Uterus (tissue), 4 donors: ENCODE data around the gene ZBTB49. TPM values are rescaled to one million over a fixed set of nuclear protein-coding genes. Genes with fewer than 3 reads are reported as not detected.

Source experiments
- DNase-seq, 2 donors: peaks; one replicate each; pipeline ENCODE4 v3.0.0-alpha.2; 2019 to 2020
- H3K27ac ChIP-seq, 2 donors: fragments of 200-600 bp; sonication (generic); 1 replicate in 1 of 2; 2 replicates in 1 of 2; pipeline ENCODE4 v1.5.1; 2016 to 2018
- H3K27me3 ChIP-seq, 2 donors: fragments of 200-600 bp; sonication (generic); one replicate each; pipeline ENCODE4 v1.5.1; 2018 to 2019; ENCODE audit warnings: control low read depth in 1 of 2
- H3K36me3 ChIP-seq, 2 donors: fragments of 200-600 bp; sonication (generic); one replicate each; pipeline ENCODE4 v1.5.1; 2019; ENCODE audit warnings: control low read depth in 1 of 2
- H3K4me1 ChIP-seq, 2 donors: fragments of 200-600 bp; sonication (generic); one replicate each; pipeline ENCODE4 v1.5.1; 2018 to 2019; ENCODE audit warnings: control low read depth in 1 of 2
- H3K4me3 ChIP-seq, 2 donors: fragments of 200-600 bp; sonication (generic); 1 replicate in 1 of 2; 2 replicates in 1 of 2; pipeline ENCODE4 v1.5.1; 2018 to 2019; ENCODE audit warnings: mild to moderate bottlenecking in 1 of 2
- H3K9me3 ChIP-seq, 2 donors: fragments of 200-600 bp; sonication (generic); one replicate each; pipeline ENCODE4 v1.5.1; 2019; ENCODE audit warnings: control low read depth in 1 of 2
- POLR2A ChIP-seq, 2 donors: fragments of 450-650 bp; IDR thresholded peaks; one replicate each; pipeline ENCODE4 v1.6.1; 2016; ENCODE audit warnings: antibody characterized with exemption in 2 of 2, mild to moderate bottlenecking in 1 of 2, moderate library complexity in 1 of 2
- intact Hi-C: fragments of 100-400 bp; cut with DNase I; formaldehyde crosslinking; loops from one replicate; pipeline ENCODE4 v1.15.1; 2023; ENCODE audit warnings: low total_unique reads
- total RNA-seq, 4 donors: library from RNA; depleted of rRNA in 3 of 4; stranded (reverse); fragments of >200 nt in 3 of 4; gene quantifications; one replicate each; pipeline versions ENCODE4 v1.1.0 to v1.2.4, GENCODE V29; 2014 to 2023
- TF ChIP-seq, protein P1 (sequence below), 4 experiments: fragments of 200-600 bp in 2 of 4; fragments of 450-650 bp in 2 of 4; sonication (generic) in 2 of 4; IDR thresholded peaks; one replicate each; pipeline ENCODE4 v1.5.1; 2016 to 2019; ENCODE audit warnings: antibody characterized with exemption in 4 of 4, mild to moderate bottlenecking in 2 of 4, moderate library complexity in 1 of 4
- donor health status: DM: yes; HTN: yes; CAD: no.

ZBTB49 gene
- total RNA-seq, 4 donors from 2014 or later = 2.8 to 8.5 (median 6.6) TPM

DNA sequence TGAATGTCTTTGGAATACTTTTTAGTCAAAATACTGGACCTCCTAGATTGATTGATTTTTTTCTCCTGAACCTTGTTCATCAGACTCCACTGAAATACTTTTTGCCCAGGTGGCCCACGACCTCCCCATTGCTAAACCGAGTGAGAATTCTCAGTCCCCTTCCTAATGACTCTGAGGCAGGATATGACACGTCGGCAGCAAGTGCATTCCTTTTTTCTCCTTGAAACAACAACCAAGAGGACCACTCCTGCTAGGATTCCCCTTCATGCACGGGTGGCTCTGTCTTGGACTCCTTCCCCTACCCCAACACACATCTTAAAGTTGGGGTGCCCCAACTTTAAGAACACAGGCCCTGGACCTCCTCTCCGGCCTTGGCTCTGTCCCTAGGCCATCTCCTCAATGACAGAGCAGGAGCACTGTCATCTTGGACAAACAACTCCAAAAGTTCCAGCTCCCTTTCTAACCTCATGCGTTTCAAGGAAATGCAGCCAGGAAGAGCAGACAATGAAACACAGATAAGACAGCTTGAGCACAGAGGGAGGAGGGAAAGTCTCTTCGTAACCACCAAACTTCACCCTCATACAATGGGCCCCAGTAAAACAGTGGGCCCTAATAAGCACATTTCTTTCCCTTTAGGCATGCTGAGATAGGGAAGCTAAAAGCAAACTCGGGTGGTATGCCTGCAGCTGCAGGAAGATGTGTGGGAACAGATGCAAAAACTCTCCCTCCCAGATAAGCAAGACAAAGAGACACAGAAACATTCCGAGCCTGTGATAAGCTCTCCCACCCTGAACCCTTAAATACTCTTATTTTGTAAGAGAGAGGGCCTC, 33.9 kb downstream of the ZBTB49 start:
- intact Hi-C loops = no loop called here
- no peak for DNase-seq

DNA sequence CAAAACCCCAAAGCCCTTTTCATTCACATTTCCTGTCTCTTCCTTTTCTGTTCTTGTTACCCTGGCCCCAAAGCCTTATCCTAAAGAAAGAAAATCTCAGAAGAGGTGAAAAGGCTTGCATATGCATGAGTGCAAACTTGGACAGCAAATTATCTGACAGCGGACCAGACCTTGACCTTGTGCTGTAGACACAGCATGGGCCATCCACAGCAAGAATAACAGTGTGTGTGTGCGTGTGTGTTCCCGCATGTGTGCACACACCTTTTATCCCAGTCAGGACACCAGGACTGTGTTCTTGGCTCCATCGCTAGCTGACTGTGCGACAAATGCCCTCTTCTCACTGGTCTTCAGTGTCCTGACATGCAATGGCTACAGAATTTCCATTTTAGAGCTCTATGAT, 35.3 kb downstream of the ZBTB49 start:
- no peak for DNase-seq
- H3K4me1 ChIP-seq = no peaks in the 10 kb centered on the region
- H3K27ac ChIP-seq = no peak overlapping the region
- H3K36me3 ChIP-seq = no peaks in the 10 kb centered on the region
- no peak overlapping the region for H3K4me3 ChIP-seq
- TF ChIP-seq, protein P1, sequence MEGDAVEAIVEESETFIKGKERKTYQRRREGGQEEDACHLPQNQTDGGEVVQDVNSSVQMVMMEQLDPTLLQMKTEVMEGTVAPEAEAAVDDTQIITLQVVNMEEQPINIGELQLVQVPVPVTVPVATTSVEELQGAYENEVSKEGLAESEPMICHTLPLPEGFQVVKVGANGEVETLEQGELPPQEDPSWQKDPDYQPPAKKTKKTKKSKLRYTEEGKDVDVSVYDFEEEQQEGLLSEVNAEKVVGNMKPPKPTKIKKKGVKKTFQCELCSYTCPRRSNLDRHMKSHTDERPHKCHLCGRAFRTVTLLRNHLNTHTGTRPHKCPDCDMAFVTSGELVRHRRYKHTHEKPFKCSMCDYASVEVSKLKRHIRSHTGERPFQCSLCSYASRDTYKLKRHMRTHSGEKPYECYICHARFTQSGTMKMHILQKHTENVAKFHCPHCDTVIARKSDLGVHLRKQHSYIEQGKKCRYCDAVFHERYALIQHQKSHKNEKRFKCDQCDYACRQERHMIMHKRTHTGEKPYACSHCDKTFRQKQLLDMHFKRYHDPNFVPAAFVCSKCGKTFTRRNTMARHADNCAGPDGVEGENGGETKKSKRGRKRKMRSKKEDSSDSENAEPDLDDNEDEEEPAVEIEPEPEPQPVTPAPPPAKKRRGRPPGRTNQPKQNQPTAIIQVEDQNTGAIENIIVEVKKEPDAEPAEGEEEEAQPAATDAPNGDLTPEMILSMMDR (IDR thresholded peaks at IDR 0.05) = no peak
- TF ChIP-seq POLR2A (IDR thresholded peaks at IDR 0.05) = no peak
- H3K9me3 ChIP-seq = no peaks in the 10 kb centered on the region
- intact Hi-C loops = no loop called here
- no peaks in the 10 kb centered on the region for H3K27me3 ChIP-seq

More for the DNA sequence above, 33.9 kb downstream of the ZBTB49 start:
- Histone ChIP-seq H3K27ac (no peak overlapping the region), H3K27me3 (no peaks in the 10 kb centered on the region), H3K36me3 (no peaks in the 10 kb centered on the region), H3K4me1 (no peaks in the 10 kb centered on the region), H3K9me3 (no peaks in the 10 kb centered on the region), H3K4me3 (no peak overlapping the region)
- no peak for TF ChIP-seq POLR2A (IDR thresholded peaks at IDR 0.05)
- TF ChIP-seq, protein P1 (IDR thresholded peaks at IDR 0.05) = no peak

DNA sequence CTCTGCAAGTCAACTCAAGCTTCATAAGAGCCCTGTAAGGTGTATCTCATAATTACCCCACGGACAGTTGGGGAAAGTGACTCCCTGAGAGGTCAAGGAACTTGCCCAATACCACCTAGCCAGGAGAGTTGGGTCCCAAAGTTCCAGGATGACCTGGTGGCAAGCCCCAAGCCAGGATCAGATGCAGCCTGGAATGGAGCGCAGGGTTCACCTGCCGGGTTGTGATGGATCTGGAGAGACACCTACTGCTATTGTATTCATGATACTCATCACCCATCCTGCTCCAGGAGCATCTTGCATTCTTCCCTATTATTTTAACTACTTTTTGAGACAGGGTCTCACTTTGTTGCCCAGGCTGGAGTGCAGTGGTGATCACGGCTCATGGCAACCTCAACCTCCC, 36.1 kb downstream of the ZBTB49 start:
- no peak overlapping the region for H3K4me3 ChIP-seq
- no peaks in the 10 kb centered on the region for H3K36me3 ChIP-seq
- TF ChIP-seq, protein P1 (IDR thresholded peaks at IDR 0.05) = no peak
- TF ChIP-seq POLR2A (IDR thresholded peaks at IDR 0.05) = no peak
- intact Hi-C loops = no loop called here
- H3K9me3 ChIP-seq = no peaks in the 10 kb centered on the region
- H3K27me3 ChIP-seq = no peaks in the 10 kb centered on the region
- H3K4me1 ChIP-seq = no peaks in the 10 kb centered on the region
- DNase-seq = no peak
- no peak overlapping the region for H3K27ac ChIP-seq

DNA sequence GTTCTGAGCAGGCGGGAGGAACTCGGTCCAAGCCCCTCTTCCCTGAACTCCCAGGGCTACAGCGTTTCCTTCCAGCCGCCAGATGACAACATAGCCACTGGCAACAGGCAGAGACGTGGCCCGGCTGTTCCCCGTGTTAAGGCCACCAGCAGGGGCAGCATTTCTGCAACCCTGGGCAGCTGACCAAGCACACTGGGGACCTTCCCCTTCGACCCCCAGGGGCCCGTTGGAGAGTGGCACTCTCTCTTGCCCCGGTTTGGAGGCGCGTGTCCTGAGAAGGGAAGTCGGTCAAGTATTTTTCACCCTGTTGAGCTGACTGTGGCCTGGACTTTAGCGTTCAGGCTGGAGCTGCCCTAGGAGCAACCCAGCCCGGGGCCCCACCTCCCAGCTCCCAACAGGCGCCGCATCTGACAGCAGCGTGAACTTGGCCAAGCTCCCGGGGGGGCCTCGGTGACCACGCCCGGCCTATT, 37.6 kb downstream of the ZBTB49 start:
- H3K4me1 ChIP-seq = no peaks in the 10 kb centered on the region
- no peaks in the 10 kb centered on the region for H3K9me3 ChIP-seq
- no peaks in the 10 kb centered on the region for H3K36me3 ChIP-seq
- intact Hi-C loops = no loop called here
- no peak overlapping the region for H3K27ac ChIP-seq
- DNase-seq = no peak
- no peaks in the 10 kb centered on the region for H3K27me3 ChIP-seq
- TF ChIP-seq, protein P1 (IDR thresholded peaks at IDR 0.05) = no peak
- TF ChIP-seq POLR2A (IDR thresholded peaks at IDR 0.05) = no peak
- H3K4me3 ChIP-seq = no peak overlapping the region

DNA sequence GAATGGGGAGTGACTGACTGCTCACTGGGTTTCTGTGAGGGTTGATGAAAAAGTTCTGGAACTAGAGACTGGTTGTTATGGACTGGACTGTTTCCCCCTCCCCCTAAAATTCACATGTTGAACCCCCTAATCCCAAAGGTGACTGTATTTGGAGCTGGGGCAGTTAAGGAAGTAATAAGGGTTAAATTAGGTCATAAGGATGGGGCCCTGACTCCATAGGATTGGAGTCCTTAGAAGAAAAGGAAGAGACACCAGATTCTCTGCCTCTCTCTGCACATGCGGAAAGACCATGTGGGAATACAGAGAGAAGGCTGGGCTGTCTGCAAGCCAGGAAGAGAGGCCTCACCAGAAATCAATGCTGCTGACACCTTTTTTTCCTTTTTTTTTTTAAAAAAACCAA, 38.2 kb downstream of the ZBTB49 start:
- no peak for DNase-seq
- Histone ChIP-seq H3K4me3 (no peak overlapping the region), H3K4me1 (no peaks in the 10 kb centered on the region), H3K27ac (no peak overlapping the region), H3K36me3 (no peaks in the 10 kb centered on the region), H3K9me3 (no peaks in the 10 kb centered on the region), H3K27me3 (no peaks in the 10 kb centered on the region)
- intact Hi-C loops = no loop called here
- TF ChIP-seq POLR2A (IDR thresholded peaks at IDR 0.05) = no peak
- TF ChIP-seq, protein P1 (IDR thresholded peaks at IDR 0.05) = no peak
